Measurements from ENCODE around the gene TRAF2. TPM values are rescaled to one million over a fixed set of nuclear protein-coding genes. Genes with fewer than 3 reads are reported as not detected.
A peak's percentile ranks its signal among the peaks of the same experiment; 100 is the strongest.
"Not testable (repeated sequence)": the region's sequence is repeated elsewhere in the genome, so short reads cannot be mapped to it uniquely, and the experiment has no call there.

The TRAF2 gene
- total RNA-seq, result 10 to 100 TPM in 3 of 4 donors, 1 to 10 TPM in 1; 9.7 to 18.3 (median 15.4) TPM

- peak; percentile 97 for DNase-seq
- intact Hi-C loops (cut with DNase I), result loop anchor here (5.0 kb wide), 1 partner anchor 56 kb away; the partner anchor contains the start of gene FBXW5
- TF ChIP-seq POLR2A (IDR thresholded peaks at IDR 0.05) (peak; percentile 19 to 72), CTCF (IDR thresholded peaks at IDR 0.05) (no peak)
- Histone ChIP-seq H3K9me3 (no peaks in the 10 kb centered on the region), H3K27ac (peak within 1 kb of the TSS; percentile 20 to 81 (median 77)), H3K27me3 (no peaks in the 10 kb centered on the region), H3K36me3 (no peaks in the 10 kb centered on the region), H3K4me3 (replicated peaks in 1 of 3) (peak within 1 kb of the TSS; percentile 46 to 95 (median 50)), H3K4me1 (peaks cover 4 to 36% of the 10 kb centered on the region in 2 donors)
- 0% methylated on average over 16 to 19 of the region's 88 CpGs for WGBS, 2 donors
These were observed at the start of gene TRAF2 for GRCh38 chr9:136885950-136886578. TSS of gene TRAF2 (plus strand) at chr9:136886516. CDS start at chr9:136898741, 12,225 bp downstream.

GRCh38 chr9:136837146-136837855, 49.0 kb upstream of the TRAF2 start:
- peaks cover 15 to 16% of the 10 kb centered on the region in 2 donors for H3K4me1 ChIP-seq
- H3K4me3 ChIP-seq (replicated peaks in 1 of 3), result no peak overlapping the region
- H3K9me3 ChIP-seq, result no peaks in the 10 kb centered on the region
- DNase-seq, result no peak
- TF ChIP-seq POLR2A (IDR thresholded peaks at IDR 0.05) (no peak), CTCF (IDR thresholded peaks at IDR 0.05) (no peak)
- H3K27ac ChIP-seq, result no peak overlapping the region
- WGBS, 2 donors, result 82 to 91% methylated on average over 10 to 12 of the region's 27 CpGs
- intact Hi-C loops (cut with DNase I), result no loop called here
- peaks cover 7 to 16% of the 10 kb centered on the region in 2 donors for H3K36me3 ChIP-seq
- no peaks in the 10 kb centered on the region for H3K27me3 ChIP-seq

- H3K27ac ChIP-seq; intact Hi-C loops (cut with DNase I); H3K27me3 ChIP-seq; H3K4me3 ChIP-seq (replicated peaks in 1 of 3); H3K9me3 ChIP-seq; DNase-seq: not testable (repeated sequence)
- H3K36me3 ChIP-seq, result peaks cover 3 to 11% of the 10 kb centered on the region in 2 donors
- peaks cover 20 to 22% of the 10 kb centered on the region in 2 donors for H3K4me1 ChIP-seq
- 84 to 100% methylated on average over 7 to 8 of the region's 15 CpGs for WGBS, 2 donors
These were observed 48.4 kb upstream of the TRAF2 start for GRCh38 chr9:136837856-136838277.

- no peak overlapping the region for H3K4me3 ChIP-seq (replicated peaks in 1 of 3)
- no peaks in the 10 kb centered on the region for H3K27me3 ChIP-seq
- peaks cover 27 to 29% of the 10 kb centered on the region in 2 donors for H3K4me1 ChIP-seq
- H3K36me3 ChIP-seq, result peaks cover 3 to 11% of the 10 kb centered on the region in 2 donors
- WGBS, 2 donors, result 86 to 94% methylated on average over 7 to 17 of the region's 29 CpGs
- H3K9me3 ChIP-seq, result no peaks in the 10 kb centered on the region
- DNase-seq, result no peak
- H3K27ac ChIP-seq, result no peak overlapping the region
- no peak for TF ChIP-seq POLR2A (IDR thresholded peaks at IDR 0.05)
- no peak for TF ChIP-seq CTCF (IDR thresholded peaks at IDR 0.05)
- intact Hi-C loops (cut with DNase I), result no loop called here
These were observed 47.7 kb upstream of the TRAF2 start for GRCh38 chr9:136838314-136839228.
